Measurements from ENCODE around the gene NOXA1.

DNA sequence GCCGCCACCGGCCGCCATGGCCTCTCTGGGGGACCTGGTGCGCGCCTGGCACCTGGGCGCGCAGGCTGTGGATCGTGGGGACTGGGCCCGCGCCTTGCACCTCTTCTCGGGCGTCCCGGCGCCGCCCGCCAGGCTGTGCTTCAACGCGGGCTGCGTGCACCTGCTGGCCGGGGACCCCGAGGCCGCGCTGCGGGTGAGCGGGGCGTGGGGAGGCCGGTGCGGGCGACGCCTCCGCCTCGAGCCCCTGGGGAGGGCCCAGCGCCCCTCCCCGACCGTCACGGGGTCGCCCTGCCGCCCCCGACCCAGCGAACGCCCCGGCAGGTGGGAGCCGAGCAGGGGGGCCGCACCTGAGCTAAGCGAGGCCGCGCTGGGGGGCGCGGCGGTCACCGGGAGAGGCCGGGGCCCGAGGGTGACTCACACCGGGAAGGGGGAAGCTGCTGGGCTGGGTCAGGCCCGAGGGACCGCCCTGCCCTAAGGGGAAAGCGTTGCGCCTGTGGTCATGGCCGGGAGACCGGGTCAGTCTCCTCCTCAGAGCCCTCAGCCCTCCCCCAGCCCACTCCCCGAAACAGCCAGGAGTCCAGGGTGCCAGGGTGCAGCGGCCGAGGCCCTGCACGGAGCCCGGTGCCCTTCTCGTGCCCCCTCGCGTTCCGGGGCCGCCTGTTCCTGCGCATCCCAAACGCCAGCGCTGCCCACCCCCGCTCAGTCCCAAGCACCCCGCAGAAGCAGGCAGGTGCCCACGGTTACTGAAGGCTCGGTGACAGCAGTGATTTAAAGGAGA, 510 bp downstream of the NOXA1 start:
- no peak for TF ChIP-seq SP2 (tag by site-specific recombination; IDR thresholded peaks at IDR 0.05)
- TF ChIP-seq, protein P1, sequence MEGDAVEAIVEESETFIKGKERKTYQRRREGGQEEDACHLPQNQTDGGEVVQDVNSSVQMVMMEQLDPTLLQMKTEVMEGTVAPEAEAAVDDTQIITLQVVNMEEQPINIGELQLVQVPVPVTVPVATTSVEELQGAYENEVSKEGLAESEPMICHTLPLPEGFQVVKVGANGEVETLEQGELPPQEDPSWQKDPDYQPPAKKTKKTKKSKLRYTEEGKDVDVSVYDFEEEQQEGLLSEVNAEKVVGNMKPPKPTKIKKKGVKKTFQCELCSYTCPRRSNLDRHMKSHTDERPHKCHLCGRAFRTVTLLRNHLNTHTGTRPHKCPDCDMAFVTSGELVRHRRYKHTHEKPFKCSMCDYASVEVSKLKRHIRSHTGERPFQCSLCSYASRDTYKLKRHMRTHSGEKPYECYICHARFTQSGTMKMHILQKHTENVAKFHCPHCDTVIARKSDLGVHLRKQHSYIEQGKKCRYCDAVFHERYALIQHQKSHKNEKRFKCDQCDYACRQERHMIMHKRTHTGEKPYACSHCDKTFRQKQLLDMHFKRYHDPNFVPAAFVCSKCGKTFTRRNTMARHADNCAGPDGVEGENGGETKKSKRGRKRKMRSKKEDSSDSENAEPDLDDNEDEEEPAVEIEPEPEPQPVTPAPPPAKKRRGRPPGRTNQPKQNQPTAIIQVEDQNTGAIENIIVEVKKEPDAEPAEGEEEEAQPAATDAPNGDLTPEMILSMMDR (tag by site-specific recombination; IDR thresholded peaks at IDR 0.05), result no peak
- no peak for TF ChIP-seq ZNF561 (tag by site-specific recombination; IDR thresholded peaks at IDR 0.05; ENCODE audit: borderline replicate concordance)
- no peak for TF ChIP-seq ZNF473 (tag by site-specific recombination; IDR thresholded peaks at IDR 0.05)

All from HEK293 (cell line).